H1 (cell line): ENCODE results near the gene LMAN1. TPM values are rescaled to one million over a fixed set of nuclear protein-coding genes. Genes with fewer than 3 reads are reported as not detected.

Experiments used
- CTCF ChIA-PET: fragments of 300-600 bp; sonication (Branson Sonifier 250); formaldehyde crosslinking; loops from one replicate; lab custom pipeline; 2021; ENCODE audit not compliant: partially characterized antibody; lab: Charles Lee
- POLR2A ChIA-PET: fragments of 300-600 bp; sonication (Branson Sonifier 250); formaldehyde crosslinking; loops from one replicate; lab custom pipeline; 2021; ENCODE audit warnings: inconsistent platforms; ENCODE audit not compliant: partially characterized antibody; lab: Charles Lee
- DNase-seq, 2 experiments: peaks; one replicate each; pipeline versions ENCODE4 v3.0.0 to v3.0.0-alpha.2; 2010 to 2022; ENCODE audit warnings: low spot score in 2 of 2, low read depth in 1 of 2, mixed read lengths in 1 of 2
- FAIRE-seq: peaks from 2 replicates; lab custom pipeline; 2011; peaks lifted over from hg19 to GRCh38; lab: Jason Lieb, UNC
- H2AFZ ChIP-seq: 2 replicates; pipeline ENCODE4 v1.8.1; 2012; ENCODE audit warnings: low read length, inconsistent platforms
- H2AK5ac ChIP-seq: 2 replicates; pipeline ENCODE4 v1.6.1; 2013; ENCODE audit warnings: low read depth, low read length
- H2BK120ac ChIP-seq: replicated peaks from 2 replicates; pipeline ENCODE3; 2013; ENCODE audit warnings: low read depth, low read length, inconsistent platforms
- H2BK12ac ChIP-seq: 2 replicates; pipeline ENCODE4 v1.6.1; 2013; ENCODE audit warnings: low read depth, low read length
- H2BK15ac ChIP-seq: 2 replicates; pipeline ENCODE4 v1.6.1; 2013; ENCODE audit warnings: low read length
- H2BK20ac ChIP-seq: 2 replicates; pipeline ENCODE4 v1.6.1; 2013; ENCODE audit warnings: low read length
- H2BK5ac ChIP-seq: 2 replicates; pipeline ENCODE4 v1.6.1; 2013; ENCODE audit warnings: low read depth, low read length
- H3K14ac ChIP-seq: 2 replicates; pipeline ENCODE4 v1.6.1; 2013; ENCODE audit warnings: inconsistent platforms; ENCODE audit not compliant: insufficient read length
- H3K18ac ChIP-seq: 2 replicates; pipeline ENCODE4 v1.6.1; 2013; ENCODE audit warnings: low read length; ENCODE audit errors: extremely low read depth
- H3K23ac ChIP-seq: 2 replicates; pipeline ENCODE4 v1.6.1; 2013; ENCODE audit warnings: inconsistent platforms; ENCODE audit not compliant: insufficient read length
- H3K23me2 ChIP-seq: 2 replicates; pipeline ENCODE4 v1.6.1; 2013; ENCODE audit warnings: low read depth, low read length
- H3K27ac ChIP-seq: 2 replicates; pipeline ENCODE4 v1.6.1; 2011; ENCODE audit warnings: low read depth, low read length, inconsistent platforms
- H3K27me3 ChIP-seq, 4 experiments: replicated peaks in 1 of 4; 1 replicate in 1 of 4; 2 replicates in 3 of 4; pipeline versions ENCODE4 v1.6.1 to v1.8.1; 2011 to 2013; ENCODE audit warnings: low read length in 3 of 4, mild to moderate bottlenecking in 3 of 4, inconsistent platforms in 2 of 4, mixed read lengths in 2 of 4, moderate library complexity in 1 of 4; ENCODE audit not compliant: control insufficient read depth in 3 of 4, insufficient read depth in 3 of 4; ENCODE audit errors: extremely low read depth in 1 of 4
- H3K36me3 ChIP-seq, 4 experiments: 2 replicates each; pipeline versions ENCODE4 v1.6.1 to v1.8.1; 2011 to 2013; ENCODE audit warnings: mild to moderate bottlenecking in 4 of 4, low read length in 3 of 4, moderate library complexity in 2 of 4, control low read depth in 1 of 4, inconsistent platforms in 1 of 4; ENCODE audit not compliant: insufficient read depth in 4 of 4, control insufficient read depth in 2 of 4
- H3K4ac ChIP-seq: replicated peaks from 2 replicates; pipeline ENCODE3; 2013; ENCODE audit warnings: low read length, low read depth, mixed read lengths, inconsistent platforms; ENCODE audit not compliant: insufficient read length
- H3K4me1 ChIP-seq, 4 experiments: replicated peaks in 1 of 4; 1 replicate in 1 of 4; 2 replicates in 3 of 4; pipeline versions ENCODE4 v1.6.1 to v1.8.1; 2011 to 2013; ENCODE audit warnings: low read length in 3 of 4, inconsistent platforms in 2 of 4, mixed read lengths in 1 of 4; ENCODE audit not compliant: insufficient read depth in 4 of 4, control insufficient read depth in 3 of 4
- H3K4me2 ChIP-seq, 2 experiments: 2 replicates each; pipeline versions ENCODE4 v1.6.1 to v1.8.1; 2011 to 2013; ENCODE audit warnings: low read depth in 2 of 2, low read length in 2 of 2, control low read depth in 1 of 2, inconsistent platforms in 1 of 2, mild to moderate bottlenecking in 1 of 2; ENCODE audit not compliant: insufficient read depth in 1 of 2
- H3K4me3 ChIP-seq, 4 experiments: fragments of 200-600, 300-600 bp in 1 of 4; sonication (generic), shearing (Covaris generic), sonication (Bioruptor Twin) in 1 of 4; 2 replicates each; pipeline versions ENCODE4 v1.5.1 to v1.8.1; 2011 to 2016; ENCODE audit warnings: low read length in 4 of 4, low read depth in 3 of 4, control low read depth in 2 of 4, inconsistent platforms in 2 of 4, mild to moderate bottlenecking in 2 of 4, mixed read lengths in 1 of 4, moderate library complexity in 1 of 4; ENCODE audit not compliant: insufficient read depth in 2 of 4; ENCODE audit errors: extremely low read depth in 1 of 4
- H3K56ac ChIP-seq: replicated peaks from 2 replicates; pipeline ENCODE3; 2013; ENCODE audit warnings: low read depth, mild to moderate bottlenecking, mixed read lengths, low read length, inconsistent platforms; ENCODE audit not compliant: insufficient read length
- H3K79me1 ChIP-seq: 2 replicates; pipeline ENCODE4 v1.6.1; 2013; ENCODE audit warnings: low read depth, low read length, control low read depth
- H3K79me2 ChIP-seq, 2 experiments: 2 replicates each; pipeline versions ENCODE4 v1.6.1 to v1.8.1; 2012 to 2013; ENCODE audit warnings: low read length in 2 of 2, mild to moderate bottlenecking in 2 of 2, inconsistent platforms in 1 of 2; ENCODE audit not compliant: insufficient read depth in 2 of 2, control insufficient read depth in 1 of 2
- H3K9ac ChIP-seq, 4 experiments: replicated peaks in 1 of 4; 1 replicate in 1 of 4; 2 replicates in 3 of 4; pipeline versions ENCODE4 v1.6.1 to v1.8.1; 2011 to 2013; ENCODE audit warnings: low read depth in 3 of 4, low read length in 3 of 4, control low read depth in 2 of 4, mild to moderate bottlenecking in 2 of 4, moderate library complexity in 2 of 4, inconsistent platforms in 1 of 4; ENCODE audit errors: extremely low read depth in 1 of 4
- H3K9me3 ChIP-seq, 2 experiments: 2 replicates each; pipeline versions ENCODE4 v1.6.1 to v1.8.1; 2012 to 2013; ENCODE audit warnings: mild to moderate bottlenecking in 2 of 2, moderate library complexity in 2 of 2, control low read depth in 1 of 2, inconsistent platforms in 1 of 2, low read depth in 1 of 2, low read length in 1 of 2, mixed read lengths in 1 of 2; ENCODE audit not compliant: insufficient read depth in 2 of 2
- H4K20me1 ChIP-seq, 2 experiments: replicated peaks in 1 of 2; 2 replicates each; pipeline versions ENCODE3 to v1.8.1; 2011 to 2013; ENCODE audit warnings: inconsistent platforms in 2 of 2, low read length in 2 of 2, mild to moderate bottlenecking in 1 of 2; ENCODE audit not compliant: insufficient read depth in 2 of 2, control insufficient read depth in 1 of 2
- H4K5ac ChIP-seq: 2 replicates; pipeline ENCODE4 v1.6.1; 2013; ENCODE audit warnings: low read length, low read depth, mixed read lengths, inconsistent platforms; ENCODE audit not compliant: insufficient read length
- H4K8ac ChIP-seq: 2 replicates; pipeline ENCODE4 v1.8.0; 2013; ENCODE audit warnings: mild to moderate bottlenecking, moderate library complexity, low read length, inconsistent platforms; ENCODE audit not compliant: insufficient read depth; ENCODE audit errors: extremely low read depth
- H4K91ac ChIP-seq: replicated peaks from 2 replicates; pipeline ENCODE3; 2013; ENCODE audit warnings: low read length, mixed read lengths, inconsistent platforms; ENCODE audit not compliant: insufficient read length
- BCL11A ChIP-seq, 2 experiments: IDR thresholded peaks; one replicate each; pipeline ENCODE4 v1.6.1; 2011; ENCODE audit warnings: low read depth in 2 of 2, low read length in 2 of 2, mild to moderate bottlenecking in 2 of 2
- CEBPB ChIP-seq: IDR thresholded peaks from 2 replicates; pipeline ENCODE4 v1.6.1; 2012; ENCODE audit warnings: low read depth, low read length
- CTBP2 ChIP-seq: IDR thresholded peaks from 2 replicates; pipeline ENCODE4 v1.7.0; 2011; ENCODE audit warnings: borderline replicate concordance, mild to moderate bottlenecking, moderate library complexity, mixed read lengths, low read length; ENCODE audit not compliant: insufficient read depth, insufficient read length
- HDAC6 ChIP-seq: IDR thresholded peaks from one replicate; pipeline ENCODE4 v1.7.1; 2012; ENCODE audit warnings: low read depth, mild to moderate bottlenecking, inconsistent platforms, low read length, moderate library complexity
- NRF1 ChIP-seq: IDR thresholded peaks from 2 replicates; pipeline ENCODE4 v1.6.1; 2011; ENCODE audit warnings: mild to moderate bottlenecking, low read depth, low read length, improper control_type of control experiment
- PHF8 ChIP-seq: fragments of 200-600 bp; sonication (generic); conservative IDR thresholded peaks from 2 replicates; pipeline ENCODE4 v1.7.1; 2012; ENCODE audit warnings: low read depth, mild to moderate bottlenecking, inconsistent platforms, low read length, moderate library complexity
- SIN3A ChIP-seq, 2 experiments: IDR thresholded peaks in 1 of 2; conservative IDR thresholded peaks in 1 of 2; 2 replicates each; pipeline ENCODE4 v1.6.1; 2011 to 2012; ENCODE audit warnings: low read length in 2 of 2, improper control_type of control experiment in 1 of 2, low read depth in 1 of 2, mild to moderate bottlenecking in 1 of 2
- SRF ChIP-seq: IDR thresholded peaks from 2 replicates; pipeline ENCODE4 v1.6.1; 2011; ENCODE audit warnings: mild to moderate bottlenecking, low read depth, low read length, moderate library complexity
- ZNF274 ChIP-seq: IDR thresholded peaks from 2 replicates; pipeline ENCODE4 v1.7.0; 2012; ENCODE audit warnings: low read length, borderline replicate concordance; ENCODE audit errors: extremely low read depth
- WGBS, 2 experiments: shearing (Covaris generic) in 1 of 2; methylation state at CpG; one replicate each; pipeline versions ENCODE4 v1.1.6 to v1.1.7; 2013 to 2015; ENCODE audit warnings: low lambda C conversion rate in 2 of 2, mixed read lengths in 2 of 2, inconsistent platforms in 1 of 2, low coverage in 1 of 2, missing lambda C conversion rate in 1 of 2; ENCODE audit not compliant: insufficient replicate concordance in 2 of 2, insufficient coverage in 1 of 2, insufficient read length in 1 of 2; ENCODE audit errors: extremely low coverage in 1 of 2, missing lambda C conversion rate in 1 of 2; 5-methylcytosine and 5-hydroxymethylcytosine counted together
- polyA plus RNA-seq, 7 experiments: library from polyadenylated mRNA; depleted of rRNA in 3 of 7; stranded (reverse) in 5 of 7; unstranded in 2 of 7; fragments of >200 nt in 5 of 7; fragments of 200-250 nt in 2 of 7; gene quantifications; 1 replicate in 5 of 7; 2 replicates in 1 of 7; 4 replicates in 1 of 7; pipeline versions ENCODE4 v1.2.1 to v1.2.3, GENCODE V29; 2011 to 2013; ENCODE audit warnings: missing spikeins in 2 of 7, mixed read lengths in 2 of 7
- total RNA-seq: library from RNA; stranded (reverse); fragmentation: NEBNext Ultra II Directional; extraction: Animal tissue kit (Norgen Biotek cat#: 25700); gene quantifications from 2 replicates; pipeline ENCODE4 v1.2.1, GENCODE V29; 2021
- TF ChIP-seq, protein P1 (sequence below): IDR thresholded peaks from 2 replicates; pipeline ENCODE4 v1.6.1; 2012; ENCODE audit warnings: low read length, inconsistent platforms
- TF ChIP-seq, protein P2 (sequence below): IDR thresholded peaks from 2 replicates; pipeline ENCODE4 v1.6.1; 2011; ENCODE audit warnings: low read length, improper control_type of control experiment

The LMAN1 gene
- total and polyA plus RNA-seq, 2 of the 8 experiments (the other 6 are each of a cell fraction or from before 2014, with no cell fraction given): 20.3 to 73.6 TPM

- Histone ChIP-seq H2BK20ac (no peak overlapping the region), H2BK15ac (no peak overlapping the region), H3K9ac (no peak overlapping the region), H3K27ac (no peak overlapping the region), H4K91ac (no peak overlapping the region), H3K14ac (no peak overlapping the region), H3K23ac (no peak overlapping the region), H2BK12ac (no peak overlapping the region), H3K79me1 (no peaks in the 10 kb centered on the region), H3K4me1 (no peaks in the 10 kb centered on the region), H4K8ac (no peak overlapping the region), H2AFZ (no peak overlapping the region), H2AK5ac (no peak overlapping the region), H3K4me2 (no peak overlapping the region), H4K20me1 (peaks cover 0 to 3% of the 10 kb centered on the region in 2 experiments), H3K23me2 (no peaks in the 10 kb centered on the region), H3K4ac (no peak overlapping the region), H3K9me3 (no peaks in the 10 kb centered on the region), H3K79me2 (peaks cover 0 to 36% of the 10 kb centered on the region in 2 experiments; a peak in 2 of 4 replicates), H3K36me3 (peaks cover 2 to 63% (median 40%) of the 10 kb centered on the region in 4 experiments; a peak in 6 of 8 replicates), H4K5ac (no peak overlapping the region), H2BK120ac (no peak overlapping the region), H3K56ac (no peak overlapping the region), H3K18ac (no peak overlapping the region), H2BK5ac (no peak overlapping the region), H3K27me3 (no peaks in the 10 kb centered on the region), H3K4me3 (no peak overlapping the region)
- DNase-seq: no peak
- ChIA-PET CTCF (interaction anchor here (1.9 to 2.3 kb wide), 2 partner anchors 11 to 57 kb away, joined by 4 to 12 read pairs; no protein-coding TSS in a partner anchor), POLR2A (interaction anchor here (1.3 to 1.6 kb wide), 3 partner anchors 9 to 10 kb away, joined by 3 to 6 read pairs (median 4); no protein-coding TSS in a partner anchor)
- 91% methylated on average over 4 of the region's 4 CpGs; no CpG with 5 or more reads in 1 of the 2 experiments for WGBS, 2 experiments
- no peak for FAIRE-seq
- TF ChIP-seq BCL11A (IDR thresholded peaks at IDR 0.05; ENCODE audit: low read depth in 2 of 2, low read length in 2 of 2) (no peak), CEBPB (no peak), ZNF274 (no peak), NRF1 (no peak), CTBP2 (no peak), PHF8 (no peak), HDAC6 (no peak), SIN3A (conservative IDR thresholded peaks at IDR 0.05 in 1 of 2, IDR thresholded peaks at IDR 0.05 in 1 of 2; ENCODE audit: low read depth in 1 of 2, low read length in 2 of 2) (no peak), SRF (no peak)
- TF ChIP-seq, protein P1, sequence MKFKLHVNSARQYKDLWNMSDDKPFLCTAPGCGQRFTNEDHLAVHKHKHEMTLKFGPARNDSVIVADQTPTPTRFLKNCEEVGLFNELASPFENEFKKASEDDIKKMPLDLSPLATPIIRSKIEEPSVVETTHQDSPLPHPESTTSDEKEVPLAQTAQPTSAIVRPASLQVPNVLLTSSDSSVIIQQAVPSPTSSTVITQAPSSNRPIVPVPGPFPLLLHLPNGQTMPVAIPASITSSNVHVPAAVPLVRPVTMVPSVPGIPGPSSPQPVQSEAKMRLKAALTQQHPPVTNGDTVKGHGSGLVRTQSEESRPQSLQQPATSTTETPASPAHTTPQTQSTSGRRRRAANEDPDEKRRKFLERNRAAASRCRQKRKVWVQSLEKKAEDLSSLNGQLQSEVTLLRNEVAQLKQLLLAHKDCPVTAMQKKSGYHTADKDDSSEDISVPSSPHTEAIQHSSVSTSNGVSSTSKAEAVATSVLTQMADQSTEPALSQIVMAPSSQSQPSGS: no peak
- TF ChIP-seq, protein P2, sequence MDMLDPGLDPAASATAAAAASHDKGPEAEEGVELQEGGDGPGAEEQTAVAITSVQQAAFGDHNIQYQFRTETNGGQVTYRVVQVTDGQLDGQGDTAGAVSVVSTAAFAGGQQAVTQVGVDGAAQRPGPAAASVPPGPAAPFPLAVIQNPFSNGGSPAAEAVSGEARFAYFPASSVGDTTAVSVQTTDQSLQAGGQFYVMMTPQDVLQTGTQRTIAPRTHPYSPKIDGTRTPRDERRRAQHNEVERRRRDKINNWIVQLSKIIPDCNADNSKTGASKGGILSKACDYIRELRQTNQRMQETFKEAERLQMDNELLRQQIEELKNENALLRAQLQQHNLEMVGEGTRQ: no peak
Measured at GRCh38 chr18:59345556-59345955, 13.5 kb downstream of the LMAN1 start.
